HepG2 (cell line): ENCODE measurements around the gene PPRC1. TPM values are rescaled to one million over a fixed set of nuclear protein-coding genes. Genes with fewer than 3 reads are reported as not detected.

Experiments used
- ATAC-seq: fragments of 200-7000 bp; cut with Tn5 transposase; 3 replicates; pipeline ENCODE4 v1.9.1; 2020; ENCODE audit warnings: mild to moderate bottlenecking, moderate library complexity
- BruUV-seq: library from RNA; stranded (reverse); fragments of 400-500 nt; replicated peaks from 2 replicates; lab custom pipeline; 2021; lab: Mats Ljungman, UMichigan
- CTCF ChIA-PET: fragments of 300-600 bp; formaldehyde crosslinking; extraction: SDS; loops from one replicate; lab custom pipeline; 2021; ENCODE audit warnings: low total read pairs, inconsistent platforms, low intra/inter-chr PET ratio; lab: Yijun Ruan, JAX
- POLR2A ChIA-PET: fragments of 350-600 bp; sonication (Branson Sonifier 250); formaldehyde crosslinking; loops from one replicate; lab custom pipeline; 2020; ENCODE audit warnings: antibody characterized with exemption, inconsistent platforms; lab: Yijun Ruan, JAX
- DNase-seq: peaks from one replicate; pipeline ENCODE4 v3.0.0-alpha.2; 2015; ENCODE audit warnings: low spot score
- FAIRE-seq: peaks from 3 replicates; lab custom pipeline; 2011; peaks lifted over from hg19 to GRCh38; lab: Jason Lieb, UNC
- H2AFZ ChIP-seq: one replicate; pipeline ENCODE4 v1.6.1; 2011; ENCODE audit warnings: low read length, inconsistent platforms
- H3K27ac ChIP-seq: fragments of 300-600 bp; 3 replicates; pipeline ENCODE4 v1.8.0; 2011; ENCODE audit warnings: mixed run types, mild to moderate bottlenecking, mixed read lengths, low read length, inconsistent platforms; ENCODE audit not compliant: insufficient read depth; ENCODE audit errors: extremely low read length
- H3K27me3 ChIP-seq, 2 experiments: fragments of 200-600 bp in 1 of 2; 2 replicates in 1 of 2; 3 replicates in 1 of 2; pipeline versions ENCODE4 v1.6.0 to v1.8.0; 2011; ENCODE audit warnings: low read length in 2 of 2, mild to moderate bottlenecking in 2 of 2, moderate library complexity in 2 of 2, inconsistent platforms in 1 of 2; ENCODE audit not compliant: insufficient read depth in 2 of 2, control insufficient read depth in 1 of 2
- H3K36me3 ChIP-seq, 2 experiments: fragments of 200-600 bp in 1 of 2; replicated peaks in 1 of 2; 2 replicates in 1 of 2; 3 replicates in 1 of 2; pipeline versions ENCODE4 v1.5.1 to v1.8.0; 2011; ENCODE audit warnings: low read length in 2 of 2, inconsistent platforms in 1 of 2; ENCODE audit not compliant: insufficient read depth in 2 of 2, control insufficient read depth in 1 of 2
- H3K4me1 ChIP-seq: 2 replicates; pipeline ENCODE4 v1.5.1; 2012; ENCODE audit warnings: low read length, inconsistent platforms; ENCODE audit not compliant: insufficient read depth
- H3K4me2 ChIP-seq: 2 replicates; pipeline ENCODE4 v1.6.0; 2011; ENCODE audit warnings: low read depth, low read length, inconsistent platforms
- H3K4me3 ChIP-seq, 3 experiments: fragments of 200-600 bp in 1 of 3; sonication (generic), shearing (Covaris generic) in 1 of 3; replicated peaks in 1 of 3; 2 replicates each; pipeline ENCODE4 v1.5.1; 2011 to 2016; ENCODE audit warnings: low read length in 3 of 3, inconsistent platforms in 2 of 3, low read depth in 2 of 3, mild to moderate bottlenecking in 2 of 3, control low read depth in 1 of 3, mixed read lengths in 1 of 3; ENCODE audit not compliant: insufficient read depth in 1 of 3
- H3K79me2 ChIP-seq: one replicate; pipeline ENCODE4 v1.6.1; 2011; ENCODE audit warnings: low read length, inconsistent platforms; ENCODE audit not compliant: insufficient read depth
- H3K9ac ChIP-seq: 2 replicates; pipeline ENCODE4 v1.6.0; 2011; ENCODE audit warnings: mild to moderate bottlenecking, low read depth, low read length, inconsistent platforms; ENCODE audit not compliant: insufficient read depth
- H3K9me3 ChIP-seq: 2 replicates; pipeline ENCODE4 v1.5.1; 2012; ENCODE audit warnings: mild to moderate bottlenecking, low read length
- H4K20me1 ChIP-seq: 2 replicates; pipeline ENCODE4 v1.6.0; 2011; ENCODE audit warnings: inconsistent platforms, mild to moderate bottlenecking, low read length, moderate library complexity; ENCODE audit not compliant: insufficient read depth
- ATRX ChIP-seq: sonication (generic); formaldehyde crosslinking; IDR thresholded peaks from 2 replicates; pipeline ENCODE4 v1.4.0; 2020; ENCODE audit warnings: missing genetic modification reagents, borderline replicate concordance
- BRD4 ChIP-seq: sonication (generic); formaldehyde crosslinking; IDR thresholded peaks from 2 replicates; pipeline ENCODE4 v1.4.0; 2020; ENCODE audit warnings: missing genetic modification reagents
- HOXD1 ChIP-seq: sonication (generic); formaldehyde crosslinking; IDR thresholded peaks from 2 replicates; pipeline ENCODE4 v1.5.0; 2020; ENCODE audit warnings: missing genetic modification reagents
- MXD3 ChIP-seq: IDR thresholded peaks from 2 replicates; pipeline ENCODE4 v1.6.1; 2016; ENCODE audit warnings: mild to moderate bottlenecking, missing biosample characterization, missing genetic modification reagents
- RORA ChIP-seq: sonication (generic); formaldehyde crosslinking; IDR thresholded peaks from 2 replicates; pipeline ENCODE4 v1.5.0; 2020; ENCODE audit warnings: mild to moderate bottlenecking, missing genetic modification reagents, moderate library complexity
- SALL1 ChIP-seq: sonication (generic); formaldehyde crosslinking; IDR thresholded peaks from 2 replicates; pipeline ENCODE4 v1.8.0; 2022; ENCODE audit warnings: mild to moderate bottlenecking, missing genetic modification reagents
- SNAPC5 ChIP-seq: sonication (generic); formaldehyde crosslinking; IDR thresholded peaks from 2 replicates; pipeline ENCODE4 v1.8.1; 2023; ENCODE audit warnings: mild to moderate bottlenecking, missing genetic modification reagents, borderline replicate concordance
- TAF15 ChIP-seq: fragments of 200-400 bp; formaldehyde crosslinking; IDR thresholded peaks from one replicate; pipeline ENCODE4 v1.6.1; 2018; ENCODE audit warnings: mild to moderate bottlenecking, low read depth, low read length; ENCODE audit not compliant: poor library complexity, severe bottlenecking
- TEAD2 ChIP-seq: sonication (generic); formaldehyde crosslinking; IDR thresholded peaks from 2 replicates; pipeline ENCODE4 v1.9.0; 2021; ENCODE audit warnings: missing genetic modification reagents
- TSC22D2 ChIP-seq: sonication (generic); formaldehyde crosslinking; IDR thresholded peaks from 2 replicates; pipeline ENCODE4 v1.5.1; 2020; ENCODE audit warnings: missing genetic modification reagents, mild to moderate bottlenecking, borderline replicate concordance
- ZNF235 ChIP-seq: sonication (generic); formaldehyde crosslinking; IDR thresholded peaks from 2 replicates; pipeline ENCODE4 v1.8.1; 2023; ENCODE audit warnings: mild to moderate bottlenecking, missing genetic modification reagents, borderline replicate concordance
- ZNF274 ChIP-seq: sonication (generic); formaldehyde crosslinking; IDR thresholded peaks from 2 replicates; pipeline ENCODE4 v1.5.1; 2020; ENCODE audit warnings: mild to moderate bottlenecking, missing genetic modification reagents
- ZNF451 ChIP-seq: sonication (generic); formaldehyde crosslinking; IDR thresholded peaks from 2 replicates; pipeline ENCODE4 v1.5.0; 2020; ENCODE audit warnings: mild to moderate bottlenecking, missing genetic modification reagents
- ZNF552 ChIP-seq: sonication (generic); formaldehyde crosslinking; IDR thresholded peaks from 2 replicates; pipeline ENCODE4 v1.9.0; 2022; ENCODE audit warnings: missing genetic modification reagents, mild to moderate bottlenecking, borderline replicate concordance
- WGBS: methylation state at CpG from one replicate; pipeline ENCODE4 v1.1.6; 2017; ENCODE audit warnings: low lambda C conversion rate; 5-methylcytosine and 5-hydroxymethylcytosine counted together
- in situ Hi-C: cut with HindIII; loops from 2 replicates; pipeline ENCODE4 v1.10.0; 2017; ENCODE audit warnings: low pct_unique_long_range_greater_than_20kb; ENCODE audit not compliant: extremely low pct_ligation_motif_present
- intact Hi-C: fragments of 100-400 bp; cut with micrococcal nuclease; formaldehyde crosslinking; loops from one replicate; pipeline ENCODE4 v1.10.0; 2022; ENCODE audit not compliant: unreplicated experiment
- polyA plus RNA-seq, 8 experiments: library from polyadenylated mRNA; depleted of rRNA in 3 of 8; stranded (reverse) in 7 of 8; unstranded in 1 of 8; fragments of >200 nt; fragmentation: Illumina TruSeq in 4 of 8; extraction: Trizol in 4 of 8; gene quantifications; 2 replicates each; pipeline versions ENCODE4 v1.2.1 to v1.2.3, GENCODE V29; 2011 to 2016; ENCODE audit warnings: low read depth in 4 of 8, missing spikeins in 1 of 8, mixed read lengths in 1 of 8; ENCODE audit not compliant: insufficient read depth in 1 of 8
- total RNA-seq, 5 experiments: library from RNA; depleted of rRNA; stranded (reverse); fragments of >200 nt; fragmentation: Illumina TruSeq; extraction: Trizol; gene quantifications; 2 replicates each; pipeline ENCODE4 v1.2.3, GENCODE V29; 2016; ENCODE audit warnings: low read depth in 1 of 5

The PPRC1 gene
- total and polyA plus RNA-seq, 2 of the 13 experiments (the other 11 are each of a cell fraction or from before 2014, with no cell fraction given): 18.7 to 24.2 TPM

DNA sequence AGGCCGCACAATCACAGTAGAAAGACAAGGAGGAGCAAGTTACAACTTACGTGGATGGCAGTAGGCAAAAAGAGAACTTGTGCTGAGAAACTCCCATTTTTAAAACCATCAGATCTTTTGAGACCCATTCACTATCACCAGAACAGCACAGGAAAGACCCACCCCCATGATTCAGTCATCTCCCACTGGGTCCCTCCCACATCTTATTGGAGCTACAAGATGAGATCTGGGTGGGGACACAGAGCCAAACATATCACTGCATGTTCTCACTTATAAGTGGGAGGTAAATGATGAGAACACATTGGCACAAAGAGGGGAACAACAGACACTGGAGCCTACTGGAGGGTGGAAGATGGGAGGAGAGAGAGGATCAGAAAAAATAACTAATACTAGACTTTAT is 51.8 kb downstream of the PPRC1 start:
- intact Hi-C loops (no loop called here), in situ Hi-C loops (no loop called here)
- BruUV-seq: no TSS peak
- H3K4me3 ChIP-seq: no peak overlapping the region
- no peaks in the 10 kb centered on the region for H3K36me3 ChIP-seq
- DNase-seq: no peak
- H3K9me3 ChIP-seq: peaks cover 19% of the 10 kb centered on the region
- no peak overlapping the region for H2AFZ ChIP-seq
- no peak overlapping the region for H3K27ac ChIP-seq
- ATAC-seq: no peak
- POLR2A ChIA-PET: no interaction called here
- 32% methylated on average over 2 of the region's 2 CpGs for WGBS
- no peaks in the 10 kb centered on the region for H4K20me1 ChIP-seq
- H3K4me2 ChIP-seq: no peak overlapping the region
- no peaks in the 10 kb centered on the region for H3K79me2 ChIP-seq
- TF ChIP-seq TSC22D2 (CRISPR knock-in tag) (no peak), ATRX (CRISPR knock-in tag) (no peak), BRD4 (CRISPR knock-in tag) (no peak), ZNF235 (no peak), SALL1 (no peak), ZNF274 (CRISPR knock-in tag) (no peak), HOXD1 (no peak), MXD3 (no peak), TEAD2 (CRISPR knock-in tag) (no peak), RORA (CRISPR knock-in tag) (no peak), TAF15 (no peak), ZNF552 (CRISPR knock-in tag) (no peak), ZNF451 (no peak), SNAPC5 (CRISPR knock-in tag) (no peak)
- no peak overlapping the region for H3K9ac ChIP-seq
- peaks cover 11% of the 10 kb centered on the region for H3K4me1 ChIP-seq
- FAIRE-seq: no peak
- CTCF ChIA-PET: no interaction called here
- H3K27me3 ChIP-seq: no peaks in the 10 kb centered on the region
